Sigmoid colon (tissue), 4 donors: ENCODE data around the gene VEPH1.

ENCODE experiments used
- CTCF ChIP-seq, 4 experiments: fragments of 450-650 bp in 3 of 4; fragments of 200-600 bp in 1 of 4; IDR thresholded peaks; one replicate each; pipeline ENCODE4 v1.5.1; 2016 to 2019; ENCODE audit warnings: antibody characterized with exemption in 4 of 4, mild to moderate bottlenecking in 3 of 4, moderate library complexity in 2 of 4
- EP300 ChIP-seq, 4 donors: sonication (generic); formaldehyde crosslinking; IDR thresholded peaks; one replicate each; pipeline ENCODE4 v1.6.1; 2017; ENCODE audit warnings: antibody characterized with exemption in 4 of 4
- POLR2A ChIP-seq, 2 donors: fragments of 450-650 bp; IDR thresholded peaks; one replicate each; pipeline ENCODE4 v1.6.1; 2016; ENCODE audit warnings: antibody characterized with exemption in 2 of 2, mild to moderate bottlenecking in 2 of 2, moderate library complexity in 2 of 2
- POLR2AphosphoS5 ChIP-seq, 4 donors: sonication (generic); formaldehyde crosslinking; IDR thresholded peaks; one replicate each; pipeline ENCODE4 v1.6.1; 2017; ENCODE audit warnings: antibody characterized with exemption in 4 of 4

DNA sequence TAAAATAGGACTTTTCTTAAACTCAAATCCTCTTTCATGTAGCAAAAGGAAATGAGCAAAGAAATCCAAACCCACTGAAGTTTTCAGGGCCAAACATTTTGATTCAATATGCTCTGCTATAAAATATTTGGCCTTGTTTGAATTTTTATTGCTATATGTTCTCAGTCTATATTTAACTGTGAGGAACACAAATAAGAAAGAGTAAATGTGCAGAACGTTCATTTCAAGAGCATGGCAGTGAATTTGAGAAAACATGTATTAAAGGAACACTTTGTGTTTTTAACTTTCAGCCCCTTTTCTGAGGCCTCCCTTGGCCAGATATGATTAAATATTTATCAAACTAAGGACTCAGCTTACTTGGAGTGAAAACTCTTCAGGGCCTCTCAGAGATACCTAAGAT is 218.5 kb downstream of the VEPH1 start:
- TF ChIP-seq CTCF (IDR thresholded peaks at IDR 0.05) (no peak), POLR2A (IDR thresholded peaks at IDR 0.05) (no peak), POLR2AphosphoS5 (IDR thresholded peaks at IDR 0.05) (no peak), EP300 (IDR thresholded peaks at IDR 0.05) (no peak)
